A549 (cell line): ENCODE data around the gene STK17A.

Source experiments
- POLR2A ChIP-seq: IDR thresholded peaks from 2 replicates; pipeline ENCODE4 v1.6.1; 2012; ENCODE audit warnings: mild to moderate bottlenecking, low read length
- ZFP36 ChIP-seq: fragments of 450-650 bp; IDR thresholded peaks from 2 replicates; pipeline ENCODE4 v1.6.1; 2014; ENCODE audit warnings: borderline replicate concordance; ENCODE audit not compliant: partially characterized antibody
- TF ChIP-seq, protein P1 (sequence below): fragments of 250-450 bp; sonication (Bioruptor Pico); IDR thresholded peaks from 2 replicates; pipeline ENCODE4 v1.5.0; 2020; ENCODE audit warnings: low read depth, mild to moderate bottlenecking, moderate library complexity

DNA sequence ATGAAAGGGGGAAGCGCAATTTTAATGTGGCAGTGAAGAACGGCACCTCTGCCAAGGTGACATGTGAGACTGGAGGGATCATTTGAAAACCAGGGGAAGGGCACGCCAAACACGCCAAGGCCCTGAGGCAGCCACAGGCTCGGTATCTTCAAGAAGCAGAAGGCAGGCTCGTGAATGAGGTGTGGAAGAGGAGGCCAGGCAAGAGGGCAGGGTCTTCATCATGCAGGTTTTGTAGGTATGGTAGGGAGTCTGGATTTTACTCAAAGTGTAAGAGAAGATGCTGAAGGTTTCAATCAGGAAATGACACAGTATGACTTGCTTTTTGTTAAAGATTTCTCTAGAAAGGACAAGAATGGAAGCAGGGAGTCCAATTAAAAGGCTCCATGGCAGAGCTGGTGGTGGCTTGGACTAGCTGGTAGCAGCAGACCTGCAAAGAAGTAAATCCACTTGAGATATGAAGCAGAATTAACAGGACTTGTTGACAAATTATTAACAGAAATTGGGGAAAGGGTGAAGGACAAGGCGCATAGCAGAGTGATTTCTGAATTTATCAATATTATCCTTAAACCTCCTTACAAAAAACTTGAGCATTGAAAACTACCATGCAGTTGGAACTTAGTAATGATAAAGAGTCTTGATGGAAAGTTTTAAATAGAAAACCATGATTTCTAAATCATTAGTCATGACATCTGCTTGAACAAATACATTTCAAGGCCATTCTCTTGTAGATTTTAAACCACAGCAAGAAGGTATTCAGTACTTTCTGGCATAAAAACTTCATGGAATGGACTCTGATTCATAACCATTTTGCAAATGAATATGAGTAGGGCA is 76.0 kb downstream of the STK17A start:
- TF ChIP-seq POLR2A (no peak), ZFP36 (no peak)
- TF ChIP-seq, protein P1, sequence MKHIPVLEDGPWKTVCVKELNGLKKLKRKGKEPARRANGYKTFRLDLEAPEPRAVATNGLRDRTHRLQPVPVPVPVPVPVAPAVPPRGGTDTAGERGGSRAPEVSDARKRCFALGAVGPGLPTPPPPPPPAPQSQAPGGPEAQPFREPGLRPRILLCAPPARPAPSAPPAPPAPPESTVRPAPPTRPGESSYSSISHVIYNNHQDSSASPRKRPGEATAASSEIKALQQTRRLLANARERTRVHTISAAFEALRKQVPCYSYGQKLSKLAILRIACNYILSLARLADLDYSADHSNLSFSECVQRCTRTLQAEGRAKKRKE (CRISPR knock-in tag): no peak
